HG03520 (cell line): ENCODE data around the gene PTH2R.
A peak's percentile ranks its signal among the peaks of the same experiment; 100 is the strongest.
"Not testable (repeated sequence)": the region's sequence is repeated elsewhere in the genome, so short reads cannot be mapped to it uniquely, and the experiment has no call there.

Experiments
- ATAC-seq: cut with Tn5 transposase; IDR thresholded peaks from one replicate; pipeline ENCODE4 v1.9.1; 2021; ENCODE audit warnings: mild to moderate bottlenecking, moderate library complexity; ENCODE audit not compliant: unreplicated experiment

The PTH2R gene

GRCh38 chr2:208485390-208485789, 78.8 kb downstream of the PTH2R start:
- ATAC-seq = no peak

- no peak for ATAC-seq
Measured at GRCh38 chr2:208488686-208489564, 82.3 kb downstream of the PTH2R start.

GRCh38 chr2:208489687-208490086, 83.1 kb downstream of the PTH2R start:
- no peak for ATAC-seq

- ATAC-seq = no peak
Measured at GRCh38 chr2:208490492-208490891, 83.9 kb downstream of the PTH2R start.

GRCh38 chr2:208491641-208492040, 85.0 kb downstream of the PTH2R start:
- ATAC-seq = no peak

- no peak for ATAC-seq
Measured at GRCh38 chr2:208492069-208492468, 85.5 kb downstream of the PTH2R start.

- ATAC-seq = no peak
Measured at GRCh38 chr2:208493186-208493585, 86.6 kb downstream of the PTH2R start.

- no peak for ATAC-seq
Measured at GRCh38 chr2:208496129-208496528, 89.5 kb downstream of the PTH2R start.

- ATAC-seq = no peak
Measured at GRCh38 chr2:208501206-208501605, 94.6 kb downstream of the PTH2R start.

- no peak for ATAC-seq
Measured at GRCh38 chr2:208502288-208502687, 95.7 kb downstream of the PTH2R start.

GRCh38 chr2:208505365-208505764, 98.8 kb downstream of the PTH2R start:
- not testable (repeated sequence) for ATAC-seq

GRCh38 chr2:208509586-208509985, 103.0 kb downstream of the PTH2R start:
- no peak for ATAC-seq

- ATAC-seq = no peak
Measured at GRCh38 chr2:208511016-208511415, 104.4 kb downstream of the PTH2R start.

- ATAC-seq = no peak
Measured at GRCh38 chr2:208511573-208511972, 105.0 kb downstream of the PTH2R start.

GRCh38 chr2:208515099-208515498, 108.5 kb downstream of the PTH2R start:
- ATAC-seq = no peak

GRCh38 chr2:208523069-208523468, 116.5 kb downstream of the PTH2R start:
- not testable (repeated sequence) for ATAC-seq

- ATAC-seq = not testable (repeated sequence)
Measured at GRCh38 chr2:208525165-208525564, 118.6 kb downstream of the PTH2R start.

GRCh38 chr2:208529796-208530195, 123.2 kb downstream of the PTH2R start:
- no peak for ATAC-seq

- ATAC-seq = peak; percentile 80
Measured at GRCh38 chr2:208531361-208531760, 124.8 kb downstream of the PTH2R start.

GRCh38 chr2:208535578-208535977, 129.0 kb downstream of the PTH2R start:
- not testable (repeated sequence) for ATAC-seq

- no peak for ATAC-seq
Measured at GRCh38 chr2:208541461-208541988, 134.9 kb downstream of the PTH2R start.

- ATAC-seq = no peak
Measured at GRCh38 chr2:208541989-208542464, 135.4 kb downstream of the PTH2R start.
